Measurements from ENCODE around the gene CTAGE1.
"Not testable (repeated sequence)": the region's sequence is repeated elsewhere in the genome, so short reads cannot be mapped to it uniquely, and the experiment has no call there.

The CTAGE1 gene

DNA sequence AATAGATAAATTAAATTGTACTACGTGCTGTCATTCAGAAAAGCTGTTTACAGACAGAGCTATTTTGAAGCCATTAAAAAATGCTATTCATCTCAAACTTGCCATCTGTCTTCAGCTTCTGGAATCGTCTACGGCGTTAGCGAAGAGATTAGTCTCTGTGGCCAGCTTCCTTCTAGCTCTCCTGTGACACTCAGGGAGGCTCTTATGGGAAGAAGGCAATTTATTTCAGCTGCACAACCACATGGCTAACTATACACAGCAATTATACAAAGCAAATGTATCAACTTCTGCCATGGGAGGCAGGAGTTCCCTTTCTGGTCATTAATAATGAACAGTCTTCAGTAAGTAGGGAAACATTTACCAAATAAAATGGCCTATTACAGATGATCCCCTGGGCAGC lies 6.3 kb downstream of the CTAGE1 start:
- Histone ChIP-seq H3K4me2 (ENCODE audit: low read length) (no peak overlapping the region), H3K4me3 (ENCODE audit: low read length) (no peak overlapping the region), H3K4me1 (ENCODE audit: control insufficient read depth, insufficient read depth, low read length) (no peaks in the 10 kb centered on the region), H3K36me3 (ENCODE audit: insufficient read depth, low read length) (no peaks in the 10 kb centered on the region), H3K27me3 (ENCODE audit: control insufficient read depth, insufficient read depth, low read length) (no peaks in the 10 kb centered on the region), H3K9me3 (replicated peaks; ENCODE audit: low read length) (no peaks in the 10 kb centered on the region), H3K9ac (ENCODE audit: low read depth, low read length) (no peak overlapping the region)

DNA sequence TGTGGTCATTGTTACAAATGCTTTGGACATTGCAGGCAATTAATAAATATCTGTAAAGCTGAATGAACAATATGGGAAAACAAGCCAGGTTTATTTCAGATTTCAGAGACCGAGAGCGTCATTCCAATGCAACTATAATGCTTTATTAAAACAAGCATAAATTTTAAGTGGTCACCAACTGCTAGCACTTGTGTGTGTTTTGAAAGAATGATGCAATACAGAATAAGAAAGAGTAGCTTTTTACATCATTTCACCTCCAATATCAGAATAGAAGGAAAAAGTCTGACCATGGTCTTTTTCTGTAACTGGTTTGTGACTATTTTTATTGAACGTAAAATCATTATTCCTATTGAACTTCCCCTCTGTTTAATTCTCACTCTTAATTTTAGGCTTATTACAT lies 7.6 kb downstream of the CTAGE1 start:
- Histone ChIP-seq H3K9me3 (replicated peaks; ENCODE audit: low read length) (no peaks in the 10 kb centered on the region), H3K27me3 (ENCODE audit: control insufficient read depth, insufficient read depth, low read length) (no peaks in the 10 kb centered on the region), H3K4me3 (ENCODE audit: low read length) (no peak overlapping the region), H3K36me3 (ENCODE audit: insufficient read depth, low read length) (no peaks in the 10 kb centered on the region), H3K4me2 (ENCODE audit: low read length) (no peak overlapping the region), H3K9ac (ENCODE audit: low read depth, low read length) (no peak overlapping the region), H3K4me1 (ENCODE audit: control insufficient read depth, insufficient read depth, low read length) (no peaks in the 10 kb centered on the region)

DNA sequence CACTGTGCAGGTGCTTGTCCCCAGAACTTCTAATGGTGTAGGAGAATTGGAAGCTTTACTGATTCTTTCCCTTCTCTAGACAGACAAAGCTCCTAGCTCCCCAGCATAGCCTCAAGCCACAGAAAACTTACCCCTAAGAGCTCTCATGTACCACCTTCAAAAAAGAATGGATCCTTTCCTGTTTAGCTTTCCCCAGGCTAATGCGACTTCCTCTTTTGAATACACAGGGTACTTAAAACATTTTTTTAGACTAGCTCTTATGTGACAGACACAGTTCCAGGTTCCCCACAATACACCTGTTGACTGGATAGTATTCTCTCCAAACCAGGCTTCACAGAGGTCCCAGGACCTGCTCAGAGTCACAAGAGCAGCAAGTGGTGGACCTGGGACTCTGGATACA lies 8.3 kb downstream of the CTAGE1 start:
- Histone ChIP-seq H3K4me2 (ENCODE audit: low read length) (no peak overlapping the region), H3K27me3 (ENCODE audit: control insufficient read depth, insufficient read depth, low read length) (no peaks in the 10 kb centered on the region), H3K9ac (ENCODE audit: low read depth, low read length) (no peak overlapping the region), H3K36me3 (ENCODE audit: insufficient read depth, low read length) (no peaks in the 10 kb centered on the region), H3K4me3 (ENCODE audit: low read length) (no peak overlapping the region), H3K9me3 (replicated peaks; ENCODE audit: low read length) (no peaks in the 10 kb centered on the region), H3K4me1 (ENCODE audit: control insufficient read depth, insufficient read depth, low read length) (no peaks in the 10 kb centered on the region)

DNA sequence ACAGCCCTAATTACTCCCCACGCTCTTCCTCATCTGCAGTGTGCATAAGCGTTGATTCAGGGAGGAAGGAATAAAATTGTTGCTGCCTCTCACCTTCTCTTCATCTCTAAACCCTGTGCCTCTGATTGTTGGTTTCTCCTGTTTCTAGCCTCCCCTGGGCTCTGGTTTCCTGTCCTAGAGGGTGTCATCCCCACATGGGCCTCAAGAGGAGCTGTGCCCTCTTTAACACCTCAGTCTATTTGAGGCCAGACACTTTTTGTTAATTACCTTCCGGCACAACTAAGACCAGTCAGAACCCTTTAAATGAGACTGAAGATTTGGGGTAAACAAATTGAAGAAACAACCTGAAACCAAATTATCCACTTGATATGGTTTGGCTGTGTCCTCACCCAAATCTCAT lies 9.7 kb downstream of the CTAGE1 start:
- Histone ChIP-seq H3K36me3 (ENCODE audit: insufficient read depth, low read length) (no peaks in the 10 kb centered on the region), H3K27me3 (ENCODE audit: control insufficient read depth, insufficient read depth, low read length) (no peaks in the 10 kb centered on the region), H3K4me2 (ENCODE audit: low read length) (no peak overlapping the region), H3K4me1 (ENCODE audit: control insufficient read depth, insufficient read depth, low read length) (no peaks in the 10 kb centered on the region), H3K9me3 (replicated peaks; ENCODE audit: low read length) (no peaks in the 10 kb centered on the region), H3K9ac (ENCODE audit: low read depth, low read length) (no peak overlapping the region), H3K4me3 (ENCODE audit: low read length) (no peak overlapping the region)

DNA sequence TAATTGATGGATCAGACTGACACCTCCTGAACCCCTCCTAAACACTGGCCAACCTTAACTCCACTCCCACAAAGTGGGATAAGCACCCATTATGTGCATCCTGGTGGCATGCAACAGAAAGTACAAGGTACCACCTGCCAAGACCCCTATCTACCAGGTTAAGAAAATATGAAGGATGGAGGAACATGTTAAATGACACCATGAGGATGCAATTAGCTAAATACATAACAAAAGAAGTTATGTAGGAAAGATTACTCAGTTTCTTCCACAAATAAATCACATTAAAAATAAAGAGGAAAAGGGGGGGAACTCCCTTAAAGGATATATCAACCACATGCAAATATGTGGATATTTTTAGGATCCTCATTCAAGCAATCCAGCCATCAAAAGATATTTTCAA lies 12.6 kb downstream of the CTAGE1 start:
- H3K27me3 ChIP-seq (ENCODE audit: control insufficient read depth, insufficient read depth, low read length) = no peaks in the 10 kb centered on the region
- H3K4me3 ChIP-seq (ENCODE audit: low read length) = no peak overlapping the region
- no peak overlapping the region for H3K4me2 ChIP-seq (ENCODE audit: low read length)
- no peaks in the 10 kb centered on the region for H3K36me3 ChIP-seq (ENCODE audit: insufficient read depth, low read length)
- no peaks in the 10 kb centered on the region for H3K9me3 ChIP-seq (replicated peaks; ENCODE audit: low read length)
- H3K9ac ChIP-seq (ENCODE audit: low read depth, low read length) = no peak overlapping the region
- no peaks in the 10 kb centered on the region for H3K4me1 ChIP-seq (ENCODE audit: control insufficient read depth, insufficient read depth, low read length)

DNA sequence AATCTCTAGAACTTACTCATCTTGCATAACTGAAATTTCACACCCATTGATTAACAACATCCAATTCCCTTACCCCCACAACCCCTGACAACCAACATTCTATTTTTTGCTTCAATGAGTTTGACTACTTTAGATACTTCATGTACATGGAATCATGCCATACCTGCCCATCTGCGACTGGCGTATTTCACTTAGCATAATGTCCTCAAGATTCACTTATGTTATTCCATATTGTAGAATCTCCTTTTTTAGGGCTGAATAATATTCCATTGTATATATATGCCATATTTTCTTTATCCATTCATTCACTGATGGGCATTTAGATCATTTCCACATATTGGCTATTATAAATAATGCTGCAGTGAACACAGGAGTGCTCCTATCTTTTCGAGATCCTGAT lies 13.8 kb downstream of the CTAGE1 start:
- no peaks in the 10 kb centered on the region for H3K9me3 ChIP-seq (replicated peaks; ENCODE audit: low read length)
- no peak overlapping the region for H3K4me2 ChIP-seq (ENCODE audit: low read length)
- H3K4me1 ChIP-seq (ENCODE audit: control insufficient read depth, insufficient read depth, low read length) = no peaks in the 10 kb centered on the region
- no peaks in the 10 kb centered on the region for H3K36me3 ChIP-seq (ENCODE audit: insufficient read depth, low read length)
- H3K4me3 ChIP-seq (ENCODE audit: low read length) = no peak overlapping the region
- H3K9ac ChIP-seq (ENCODE audit: low read depth, low read length) = no peak overlapping the region
- no peaks in the 10 kb centered on the region for H3K27me3 ChIP-seq (ENCODE audit: control insufficient read depth, insufficient read depth, low read length)

DNA sequence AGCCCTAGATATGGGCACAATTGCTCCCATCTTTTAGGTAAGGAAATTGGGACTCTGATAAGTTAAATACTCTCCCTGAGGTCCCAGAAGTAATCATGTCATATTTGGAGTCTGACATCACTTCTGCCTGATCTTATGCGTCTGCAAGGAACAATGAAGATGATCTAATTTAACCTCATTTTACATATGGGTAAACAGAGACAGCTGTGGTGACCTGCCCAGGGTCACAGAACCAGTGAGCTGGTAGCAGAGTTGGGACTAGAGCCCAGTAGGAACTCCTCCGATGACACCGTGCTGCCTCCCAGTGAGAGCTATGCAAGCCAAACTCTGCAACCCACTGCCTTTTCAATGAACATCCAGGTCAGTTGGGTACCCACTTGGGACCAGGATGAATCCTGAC lies 17.8 kb downstream of the CTAGE1 start:
- Histone ChIP-seq H3K36me3 (ENCODE audit: insufficient read depth, low read length) (no peaks in the 10 kb centered on the region), H3K9ac (ENCODE audit: low read depth, low read length) (no peak overlapping the region), H3K9me3 (replicated peaks; ENCODE audit: low read length) (no peaks in the 10 kb centered on the region), H3K4me2 (ENCODE audit: low read length) (no peak overlapping the region), H3K27me3 (ENCODE audit: control insufficient read depth, insufficient read depth, low read length) (no peaks in the 10 kb centered on the region), H3K4me1 (ENCODE audit: control insufficient read depth, insufficient read depth, low read length) (no peaks in the 10 kb centered on the region), H3K4me3 (ENCODE audit: low read length) (no peak overlapping the region)

DNA sequence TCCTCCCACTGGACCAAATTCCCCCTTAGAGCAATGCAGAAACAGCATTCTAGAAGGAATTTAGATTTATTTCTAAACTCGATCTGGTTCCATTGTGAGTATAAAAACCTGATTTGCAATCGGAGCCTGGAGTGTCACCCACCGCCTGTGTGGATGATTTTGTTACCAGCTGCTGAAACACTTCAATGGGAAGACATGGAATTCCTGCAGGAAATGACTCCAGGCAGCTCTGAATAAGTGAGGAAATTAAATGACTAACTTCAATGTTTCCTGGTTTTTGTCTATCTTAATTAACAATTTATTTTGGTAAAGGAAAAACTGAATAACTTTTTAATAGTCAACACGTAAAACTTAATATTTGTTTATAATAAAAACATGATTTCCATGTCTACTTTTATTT lies 19.3 kb downstream of the CTAGE1 start:
- Histone ChIP-seq H3K4me2 (ENCODE audit: low read length) (no peak overlapping the region), H3K9ac (ENCODE audit: low read depth, low read length) (no peak overlapping the region), H3K4me3 (ENCODE audit: low read length) (no peak overlapping the region), H3K4me1 (ENCODE audit: control insufficient read depth, insufficient read depth, low read length) (no peaks in the 10 kb centered on the region), H3K36me3 (ENCODE audit: insufficient read depth, low read length) (no peaks in the 10 kb centered on the region), H3K27me3 (ENCODE audit: control insufficient read depth, insufficient read depth, low read length) (no peaks in the 10 kb centered on the region), H3K9me3 (replicated peaks; ENCODE audit: low read length) (no peaks in the 10 kb centered on the region)

DNA sequence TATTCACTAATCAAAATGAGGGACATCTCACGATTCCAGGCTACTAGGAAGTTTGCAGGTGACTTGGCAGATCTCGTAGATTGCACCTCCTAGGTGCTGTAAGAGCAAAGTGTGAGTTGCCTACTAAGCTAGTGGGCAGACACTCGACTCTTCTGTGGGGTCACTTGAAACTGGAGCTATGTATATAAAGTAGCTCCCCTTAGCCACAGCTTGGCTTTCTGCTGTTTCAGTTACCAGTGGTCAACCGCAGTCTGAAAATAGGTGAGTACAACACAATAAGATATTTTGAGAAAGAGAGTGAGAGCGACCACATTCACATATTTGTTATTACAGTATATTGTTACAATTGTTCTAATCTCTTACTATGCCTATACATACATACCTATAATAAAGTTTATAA lies 23.3 kb downstream of the CTAGE1 start:
- Histone ChIP-seq H3K4me3 (ENCODE audit: low read length) (no peak overlapping the region), H3K36me3 (ENCODE audit: insufficient read depth, low read length) (no peaks in the 10 kb centered on the region), H3K9me3 (replicated peaks; ENCODE audit: low read length) (no peaks in the 10 kb centered on the region), H3K4me1 (ENCODE audit: control insufficient read depth, insufficient read depth, low read length) (no peaks in the 10 kb centered on the region), H3K9ac (ENCODE audit: low read depth, low read length) (no peak overlapping the region), H3K27me3 (ENCODE audit: control insufficient read depth, insufficient read depth, low read length) (no peaks in the 10 kb centered on the region), H3K4me2 (ENCODE audit: low read length) (no peak overlapping the region)

DNA sequence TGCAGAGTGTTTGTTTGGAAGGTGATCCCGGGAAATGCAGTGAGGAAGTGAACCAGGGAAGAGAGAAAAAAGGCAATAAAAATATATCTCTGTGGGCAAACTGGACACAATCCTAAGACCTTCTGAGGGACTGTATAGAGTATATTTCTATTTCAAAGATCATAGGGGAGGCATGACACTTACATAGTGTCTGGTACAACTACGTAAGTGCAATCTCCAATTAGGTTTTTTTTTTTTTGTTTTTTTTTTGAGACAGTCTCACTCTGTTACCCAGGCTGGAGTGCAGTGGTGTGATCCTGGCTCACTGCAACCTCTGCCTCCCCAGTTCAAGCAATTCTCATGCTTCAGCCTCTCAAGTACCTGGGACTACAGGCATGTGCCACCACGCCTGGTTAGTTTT lies 24.6 kb downstream of the CTAGE1 start:
- not testable (repeated sequence) for H3K27me3 ChIP-seq (ENCODE audit: control insufficient read depth, insufficient read depth, low read length); H3K36me3 ChIP-seq (ENCODE audit: insufficient read depth, low read length); H3K4me1 ChIP-seq (ENCODE audit: control insufficient read depth, insufficient read depth, low read length); H3K9ac ChIP-seq (ENCODE audit: low read depth, low read length); H3K4me3 ChIP-seq (ENCODE audit: low read length); H3K4me2 ChIP-seq (ENCODE audit: low read length); H3K9me3 ChIP-seq (replicated peaks; ENCODE audit: low read length)

DNA sequence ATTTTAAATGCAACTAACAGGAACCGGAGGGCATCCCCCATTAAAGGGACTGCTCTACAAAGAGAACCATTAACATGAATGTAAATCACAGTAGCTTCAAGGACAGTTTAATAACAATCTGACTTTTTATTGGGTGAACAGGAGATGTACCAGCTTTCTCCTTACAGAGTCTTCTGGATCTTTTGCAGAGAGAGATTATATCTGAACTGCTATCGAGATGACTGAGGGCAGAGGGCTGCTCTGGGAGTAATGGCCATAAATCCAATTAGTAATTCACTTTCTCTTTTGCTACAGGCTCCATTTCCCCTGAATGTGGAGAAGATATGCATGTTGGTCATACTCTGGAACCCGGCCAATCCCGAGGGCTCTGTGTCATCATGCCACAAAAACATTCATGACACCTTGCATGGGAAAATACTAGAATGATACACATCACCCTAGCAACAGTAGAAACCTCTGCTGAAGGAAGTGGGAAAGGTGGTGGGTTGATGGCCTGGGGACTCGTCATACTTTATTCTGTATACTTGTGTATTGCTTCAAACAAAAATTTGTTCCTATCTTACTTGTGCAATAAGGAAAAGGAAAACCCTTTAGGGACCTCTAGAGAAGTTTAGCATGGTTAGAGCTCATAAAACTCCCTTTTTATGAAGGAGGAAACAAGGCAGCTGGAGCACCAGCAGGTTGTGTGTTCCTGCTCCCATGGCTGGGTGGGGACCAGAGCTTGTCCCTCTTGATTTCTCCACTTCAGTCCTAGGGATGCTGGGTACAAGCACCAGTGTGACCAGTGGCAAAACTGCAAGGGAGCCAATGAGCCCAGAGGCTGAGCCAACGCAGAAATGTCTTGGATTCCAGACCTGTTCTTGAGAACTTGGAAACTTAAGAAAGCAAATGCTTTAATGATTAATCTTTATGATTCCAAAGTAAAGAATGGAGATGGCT lies 26.0 kb downstream of the CTAGE1 start:
- H3K9me3 ChIP-seq (replicated peaks; ENCODE audit: low read length) = no peaks in the 10 kb centered on the region
- H3K4me2 ChIP-seq (ENCODE audit: low read length) = no peak overlapping the region
- no peaks in the 10 kb centered on the region for H3K27me3 ChIP-seq (ENCODE audit: control insufficient read depth, insufficient read depth, low read length)
- no peaks in the 10 kb centered on the region for H3K36me3 ChIP-seq (ENCODE audit: insufficient read depth, low read length)
- no peak overlapping the region for H3K9ac ChIP-seq (ENCODE audit: low read depth, low read length)
- H3K4me1 ChIP-seq (ENCODE audit: control insufficient read depth, insufficient read depth, low read length) = no peaks in the 10 kb centered on the region
- H3K4me3 ChIP-seq (ENCODE audit: low read length) = no peak overlapping the region

DNA sequence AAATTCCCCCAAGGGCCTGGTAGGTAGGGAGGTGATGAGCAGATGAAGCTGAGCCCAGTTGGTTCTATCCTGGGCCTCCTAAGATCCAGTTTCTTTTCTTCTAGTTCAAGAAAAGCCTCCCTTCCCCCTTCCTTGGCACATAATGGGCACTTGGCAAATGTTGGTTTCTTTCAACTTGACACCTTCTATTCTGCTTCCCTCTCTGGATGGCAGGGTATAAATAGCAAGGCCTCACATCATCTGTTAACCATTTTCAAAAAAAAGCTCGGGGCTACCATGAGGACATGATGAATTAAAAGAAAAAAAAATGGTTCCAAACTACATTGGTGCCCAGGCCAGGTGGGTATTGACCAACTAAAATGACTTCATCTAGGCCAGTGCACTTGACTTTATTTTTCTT lies 29.9 kb downstream of the CTAGE1 start:
- Histone ChIP-seq H3K4me1 (ENCODE audit: control insufficient read depth, insufficient read depth, low read length) (no peaks in the 10 kb centered on the region), H3K36me3 (ENCODE audit: insufficient read depth, low read length) (no peaks in the 10 kb centered on the region), H3K9me3 (replicated peaks; ENCODE audit: low read length) (no peaks in the 10 kb centered on the region), H3K27me3 (ENCODE audit: control insufficient read depth, insufficient read depth, low read length) (no peaks in the 10 kb centered on the region), H3K9ac (ENCODE audit: low read depth, low read length) (no peak overlapping the region), H3K4me2 (ENCODE audit: low read length) (no peak overlapping the region), H3K4me3 (ENCODE audit: low read length) (no peak overlapping the region)

Data from skeletal muscle satellite cell (primary cell).